Activated naive CD8-positive, alpha-beta T cell treated with anti-CD3 and anti-CD28 coated beads, Interleukin-2, amount 50 U/mL, for 16 hours (primary cell): ENCODE results near the gene NCKAP5.

Experiments used
- DNase-seq: peaks from one replicate; pipeline ENCODE4 v3.0.0-alpha.2; 2020; ENCODE audit warnings: low read depth, low spot score

Gene NCKAP5

DNA sequence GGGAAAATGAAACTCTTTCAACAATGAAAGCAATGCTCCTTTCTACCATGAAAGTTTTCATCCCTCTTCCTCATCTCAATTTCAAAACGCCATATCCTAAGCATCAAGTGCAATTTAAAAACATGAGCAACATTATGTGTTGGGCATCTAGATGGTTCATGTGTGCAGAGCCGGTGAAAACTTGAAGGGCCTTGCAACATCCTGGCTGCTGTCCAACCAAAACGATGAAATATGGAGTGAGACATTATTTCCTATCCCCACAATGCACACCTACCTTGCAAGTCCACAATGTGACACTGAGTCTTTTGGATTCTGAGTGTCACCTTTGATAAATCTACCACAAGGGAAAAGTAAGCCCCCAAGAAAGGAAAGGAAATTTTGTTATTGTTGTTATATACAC is 110.0 kb downstream of the NCKAP5 start:
- DNase-seq, result no peak

DNA sequence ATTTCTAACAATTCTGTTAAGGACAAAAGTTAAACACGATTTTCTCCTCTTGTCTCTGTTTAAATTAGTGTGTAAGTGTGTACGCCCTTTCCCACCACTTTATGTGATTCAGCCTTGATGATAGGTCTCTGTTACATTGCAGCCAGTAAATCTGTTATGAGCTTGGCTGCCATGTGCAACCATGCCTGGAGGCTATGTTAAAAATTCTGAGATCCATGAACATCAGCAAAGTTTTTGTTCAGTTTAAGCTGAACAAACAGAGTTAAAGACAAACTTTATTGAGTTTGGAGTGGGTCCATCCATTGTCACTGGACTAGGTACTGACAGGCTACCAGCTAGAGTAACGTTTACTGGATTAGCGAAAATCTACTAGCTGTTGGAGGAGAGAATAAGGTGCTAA is 110.4 kb downstream of the NCKAP5 start:
- no peak for DNase-seq

DNA sequence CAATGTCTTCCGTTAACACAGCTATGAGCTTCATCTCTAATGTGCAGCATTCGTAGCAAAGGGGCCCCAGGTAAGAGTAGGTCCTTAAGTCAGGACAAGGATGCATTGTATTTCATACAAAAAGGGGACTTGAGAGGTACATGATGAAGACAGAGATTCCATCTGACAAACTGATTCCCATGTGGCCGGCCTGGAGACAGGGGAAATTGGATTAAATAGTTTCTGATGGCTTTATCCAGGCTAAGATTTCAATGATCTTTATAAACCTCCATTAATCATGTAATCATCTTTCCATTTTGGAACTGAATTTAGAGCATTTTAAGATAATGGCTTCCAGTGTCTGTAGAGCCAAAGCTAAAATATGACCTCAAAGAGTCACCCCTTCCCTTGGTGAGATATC is 111.3 kb downstream of the NCKAP5 start:
- DNase-seq, result no peak

- no peak for DNase-seq
These were observed 112.1 kb downstream of the NCKAP5 start for GRCh38 chr2:133456156-133456555.

DNA sequence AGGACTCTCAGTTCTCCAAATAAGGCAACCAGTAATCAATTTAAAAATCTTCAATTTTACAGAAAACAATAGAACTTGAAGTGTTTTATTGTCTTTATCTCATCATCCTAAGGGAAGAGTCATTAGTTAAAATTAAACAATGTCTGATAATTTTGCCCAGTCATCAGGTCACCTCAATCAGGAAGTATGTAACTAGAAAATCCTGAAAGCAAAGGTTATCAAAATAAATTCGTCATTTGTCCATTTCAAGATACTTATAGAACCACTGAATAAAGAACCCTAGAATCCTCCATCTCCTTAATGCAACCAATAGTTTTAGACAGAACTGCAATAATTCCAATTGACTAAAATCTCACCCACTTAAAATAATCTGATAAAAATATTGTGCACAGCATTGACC is 115.2 kb downstream of the NCKAP5 start:
- DNase-seq, result no peak

DNA sequence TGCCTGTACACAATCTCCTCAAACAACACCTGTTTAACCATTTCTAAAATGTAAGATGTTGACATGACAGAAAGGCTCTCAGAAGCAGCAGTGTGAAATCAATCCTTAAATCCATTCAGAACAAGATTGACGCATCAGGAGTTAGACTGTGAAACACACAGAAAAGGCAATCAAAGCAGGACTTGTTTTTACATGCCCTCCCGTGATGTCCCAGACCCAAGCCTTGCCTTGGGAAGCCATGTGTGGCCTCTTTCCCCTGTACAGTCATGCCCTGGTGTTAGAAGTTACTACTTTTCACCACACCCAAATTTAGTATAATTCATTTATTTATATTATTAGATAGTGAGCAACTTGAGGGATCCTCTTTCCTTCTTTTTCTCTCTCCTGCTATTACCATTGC is 115.7 kb downstream of the NCKAP5 start:
- DNase-seq, result no peak

- DNase-seq, result no peak
These were observed 116.1 kb downstream of the NCKAP5 start for GRCh38 chr2:133452146-133452545.

DNA sequence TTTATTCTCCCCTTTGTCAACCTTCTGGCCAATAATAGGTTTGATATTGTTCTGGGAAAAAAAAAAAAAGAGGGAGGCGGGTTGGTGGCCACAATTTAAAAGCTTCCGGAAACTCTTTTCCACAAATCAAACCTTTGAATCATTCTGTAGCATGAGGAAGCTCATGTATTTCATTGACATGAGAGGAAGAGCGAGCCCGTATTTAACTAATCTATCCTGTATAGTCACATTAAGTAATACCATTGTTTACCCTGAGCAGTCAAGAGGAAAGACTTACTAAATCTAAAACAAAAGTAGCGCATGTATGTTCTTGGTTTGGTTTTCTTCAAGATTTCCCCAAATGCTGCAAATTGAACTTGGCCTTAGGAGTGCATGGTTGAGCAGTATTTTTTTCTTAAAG is 120.1 kb downstream of the NCKAP5 start:
- DNase-seq, result no peak

DNA sequence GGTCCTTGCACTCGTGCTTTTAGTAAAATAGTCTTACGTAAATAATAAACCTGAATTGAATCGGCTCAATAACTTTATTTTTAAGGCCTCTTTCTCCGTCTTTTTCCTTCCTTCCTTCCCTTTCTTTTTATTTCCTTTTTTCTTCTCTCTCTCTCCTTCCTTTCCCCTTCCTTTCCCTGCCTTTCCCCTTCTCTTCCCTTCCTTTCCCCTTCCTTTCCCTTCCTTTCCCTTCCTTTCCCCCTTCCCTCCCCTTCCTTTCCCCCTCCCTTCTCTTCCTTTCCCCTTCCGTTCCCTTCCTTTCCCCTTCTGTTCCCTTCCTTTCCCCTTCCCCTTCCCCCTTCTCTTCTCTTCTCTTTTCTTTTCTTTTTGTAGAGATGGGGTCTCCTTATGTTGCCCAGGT is 121.0 kb downstream of the NCKAP5 start:
- no peak for DNase-seq

- no peak for DNase-seq
These were observed 123.8 kb downstream of the NCKAP5 start for GRCh38 chr2:133444465-133444864.

DNA sequence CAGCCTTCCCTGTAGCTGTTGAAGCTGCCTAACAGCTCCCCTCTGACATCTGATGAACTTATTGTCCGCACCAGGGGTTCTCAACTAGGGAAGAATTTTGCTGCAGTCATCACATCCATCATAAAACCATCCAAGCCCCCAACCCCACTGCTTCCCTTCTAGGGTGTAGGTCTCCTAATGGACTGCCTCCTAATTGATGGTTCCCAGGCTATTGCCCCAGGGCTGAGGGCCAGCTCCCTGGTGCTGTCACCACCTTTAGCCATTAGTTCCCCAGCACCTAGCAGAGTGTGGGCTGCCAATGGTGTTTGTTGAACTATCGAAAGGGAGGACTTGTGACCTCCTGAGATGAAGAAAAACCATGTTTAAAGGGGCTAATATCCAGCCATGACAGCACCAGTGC is 125.9 kb downstream of the NCKAP5 start:
- DNase-seq, result no peak

GRCh38 chr2:133439565-133439920 is 128.7 kb downstream of the NCKAP5 start:
- no peak for DNase-seq

DNA sequence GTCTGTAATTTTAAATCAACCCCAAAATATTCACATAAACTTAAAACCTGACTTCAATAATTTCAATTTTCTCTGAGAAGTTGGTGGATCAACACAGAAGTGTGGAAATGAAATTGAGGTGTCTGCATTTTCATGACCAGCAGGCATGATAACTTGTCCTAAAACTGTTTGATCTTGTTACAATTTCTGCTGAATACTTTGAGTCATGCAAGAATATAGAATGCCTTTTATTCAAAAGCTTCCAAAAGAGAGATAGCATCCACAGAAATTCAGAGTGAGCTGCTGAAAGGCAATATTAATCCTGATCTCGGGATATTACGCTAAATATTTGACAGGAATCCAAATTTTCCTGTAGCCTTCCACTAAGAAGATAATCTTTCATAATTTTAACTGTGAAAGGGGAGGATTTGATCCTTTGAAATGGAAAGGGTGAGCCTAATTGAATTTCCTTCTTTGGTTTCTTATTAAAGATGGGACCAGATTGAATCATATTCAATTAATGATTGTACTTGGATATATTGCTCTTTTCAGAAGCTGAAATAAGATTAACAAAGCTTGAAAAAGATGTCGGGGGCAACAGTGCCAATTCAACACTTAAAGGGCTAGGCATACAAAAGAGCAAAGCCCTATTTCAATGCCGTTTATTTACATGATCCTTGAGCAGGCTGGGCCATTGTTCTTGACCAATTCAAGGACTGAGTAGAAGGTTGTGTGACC is 129.3 kb downstream of the NCKAP5 start:
- DNase-seq, result no peak

DNA sequence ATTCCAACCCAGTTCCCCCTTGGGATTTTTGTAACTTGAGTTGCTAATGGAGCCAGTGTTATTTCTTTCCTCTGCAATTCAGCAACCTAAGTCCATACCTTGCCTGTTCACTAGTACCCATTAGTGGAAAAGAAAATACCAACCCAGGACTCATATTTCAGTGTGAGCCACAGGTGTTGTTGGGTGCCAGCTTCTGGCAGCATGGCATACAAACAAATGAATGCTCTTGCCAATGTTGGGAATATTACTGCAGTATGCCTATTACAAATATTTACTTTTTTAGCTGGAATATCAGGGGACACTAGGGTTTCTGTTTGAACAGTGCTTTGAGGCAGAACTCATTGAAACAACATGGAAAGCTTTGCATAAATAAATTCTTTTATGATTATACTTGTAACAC is 130.2 kb downstream of the NCKAP5 start:
- DNase-seq, result no peak

DNA sequence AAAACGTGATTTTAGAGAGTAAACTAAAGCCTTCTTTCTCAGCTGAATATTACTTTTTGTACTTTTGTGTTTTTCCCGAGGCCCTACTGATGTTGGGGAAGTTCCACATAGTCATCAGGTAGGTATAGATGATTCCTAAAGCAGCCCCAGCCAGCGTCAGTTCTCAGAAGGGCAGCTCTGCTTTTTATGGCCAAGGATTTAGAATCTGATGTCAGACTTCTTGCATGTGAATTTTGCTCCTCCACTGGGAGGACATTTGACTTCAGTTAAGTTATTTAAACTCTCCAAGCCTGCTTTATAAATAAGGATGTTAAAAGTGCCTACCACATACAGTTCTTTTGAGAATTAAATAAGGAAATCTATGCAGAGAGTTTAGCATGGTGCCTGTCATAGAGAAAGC is 130.8 kb downstream of the NCKAP5 start:
- no peak for DNase-seq

DNA sequence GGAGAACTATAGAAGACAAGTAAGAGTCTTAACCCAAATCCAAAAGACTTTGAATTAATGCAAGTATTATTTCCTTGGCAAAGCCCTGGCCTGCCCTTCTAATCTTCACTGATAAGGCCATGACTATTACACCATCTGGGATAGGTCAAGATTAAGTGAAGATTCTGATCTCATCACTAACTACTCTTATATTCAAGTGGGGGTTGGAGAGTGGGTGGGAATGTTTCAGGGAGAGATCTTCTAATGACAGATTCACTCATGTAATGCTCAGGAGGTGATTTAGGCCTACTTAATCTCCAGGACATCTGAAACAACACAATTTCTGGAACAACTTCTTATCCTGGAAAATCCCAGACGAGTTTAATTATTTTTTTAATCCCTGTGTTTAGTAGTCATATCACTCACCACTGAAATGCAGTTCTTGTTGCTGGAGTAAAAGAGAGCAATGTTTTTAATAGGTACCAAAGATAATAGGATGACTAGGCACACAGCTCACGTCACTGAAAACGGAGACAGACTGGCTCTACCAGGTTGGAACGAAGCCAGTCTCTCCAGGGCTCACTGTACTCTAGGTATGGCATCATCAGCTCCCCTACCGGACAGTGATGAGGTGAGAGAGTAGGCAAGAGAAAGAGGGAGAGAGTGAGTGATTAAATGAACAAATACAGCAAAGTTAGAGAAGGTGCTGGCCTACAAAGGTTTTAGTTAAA is 133.1 kb downstream of the NCKAP5 start:
- DNase-seq, result no peak

DNA sequence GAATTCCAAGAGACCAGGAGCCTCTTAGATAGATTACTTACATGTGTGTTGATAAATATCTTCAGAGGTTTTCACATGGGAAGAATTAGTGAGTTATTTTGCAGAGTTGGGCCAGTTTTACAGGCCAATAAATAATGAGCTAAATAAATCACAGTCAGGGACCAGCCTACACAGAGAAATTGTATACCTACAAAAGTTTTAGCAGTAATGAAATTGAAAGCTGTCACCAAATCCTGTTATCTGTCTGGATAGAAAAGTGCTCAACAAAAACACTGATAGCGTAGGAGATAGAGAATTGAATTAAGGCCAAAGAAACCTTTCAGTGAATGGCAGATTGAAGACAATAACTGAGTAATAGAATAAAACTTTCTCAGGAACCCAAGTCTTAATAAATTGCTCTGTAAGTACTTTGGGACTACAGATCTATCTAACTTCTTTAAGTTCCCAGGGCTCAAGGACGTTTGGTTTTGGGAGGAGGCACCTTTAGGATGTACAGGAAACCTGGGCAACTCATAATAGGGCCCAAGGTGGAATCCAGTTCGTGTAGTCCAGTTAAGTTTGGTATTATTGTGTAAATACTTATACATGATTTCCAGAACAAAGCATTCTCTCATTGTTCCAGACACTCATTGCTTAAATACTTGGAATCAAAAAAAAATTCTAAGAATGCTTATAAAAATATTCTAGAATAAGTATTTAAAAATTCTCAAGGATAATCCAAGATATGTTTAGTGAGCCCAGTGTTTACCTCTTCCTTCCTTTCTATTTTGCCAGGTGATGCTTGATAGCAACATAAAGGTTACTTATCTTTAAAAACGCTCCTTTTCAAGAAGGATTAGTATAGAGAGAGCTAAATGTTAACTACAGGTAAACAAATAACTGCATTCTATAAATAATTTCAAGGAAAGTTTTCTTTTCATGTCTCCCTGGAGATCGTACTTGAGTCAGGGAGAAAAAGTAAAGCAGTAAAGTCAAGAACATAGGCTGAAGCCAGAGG is 134.5 kb downstream of the NCKAP5 start:
- DNase-seq, result no peak

DNA sequence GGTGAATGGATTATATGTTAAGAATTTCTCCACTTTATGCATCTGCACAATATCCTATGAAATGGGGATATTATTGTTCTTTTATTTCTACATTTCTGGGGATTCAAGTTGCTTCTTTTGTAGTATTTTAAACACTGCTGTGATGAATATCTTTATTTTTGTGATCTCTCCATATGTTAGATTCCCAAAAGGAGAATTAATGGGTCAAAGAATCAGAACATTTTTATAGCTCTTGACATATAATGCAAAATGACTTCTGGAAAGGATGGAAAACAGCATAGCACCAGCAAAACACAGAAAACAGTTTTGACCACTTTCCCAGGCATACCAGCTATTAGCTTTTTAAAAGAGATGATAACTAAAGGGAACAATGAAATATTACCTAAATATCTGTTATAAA is 135.5 kb downstream of the NCKAP5 start:
- no peak for DNase-seq

GRCh38 chr2:133431289-133431688 is 137.0 kb downstream of the NCKAP5 start:
- DNase-seq, result no peak

GRCh38 chr2:133426791-133427190 is 141.5 kb downstream of the NCKAP5 start:
- DNase-seq, result no peak

DNA sequence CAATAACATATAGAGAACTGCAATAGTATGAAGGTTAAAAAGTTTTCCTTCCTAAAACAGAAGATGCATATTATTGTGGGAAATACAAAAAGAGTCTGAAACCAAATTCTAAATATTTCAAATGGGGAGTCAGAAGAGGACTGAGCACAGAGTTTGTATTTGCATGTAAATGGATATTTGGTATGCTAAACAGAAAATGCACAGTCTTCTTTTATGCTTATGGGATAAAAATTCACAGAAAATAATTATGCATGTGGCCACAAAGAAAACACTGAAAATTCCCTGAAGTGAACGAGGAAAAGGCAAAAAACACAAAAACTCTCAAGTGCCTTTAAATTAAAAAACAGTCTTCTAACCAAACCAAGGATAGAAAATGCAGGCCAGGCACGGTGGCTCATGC is 142.7 kb downstream of the NCKAP5 start:
- DNase-seq, result no peak

- no peak for DNase-seq
These were observed 143.4 kb downstream of the NCKAP5 start for GRCh38 chr2:133424876-133425275.
